Islet of Langerhans (tissue), 1 donor: ENCODE measurements around the gene MTUS2.

ENCODE experiments used
- FAIRE-seq: peaks from one replicate; lab custom pipeline; 2011; peaks lifted over from hg19 to GRCh38; lab: Jason Lieb, UNC

Gene MTUS2

DNA sequence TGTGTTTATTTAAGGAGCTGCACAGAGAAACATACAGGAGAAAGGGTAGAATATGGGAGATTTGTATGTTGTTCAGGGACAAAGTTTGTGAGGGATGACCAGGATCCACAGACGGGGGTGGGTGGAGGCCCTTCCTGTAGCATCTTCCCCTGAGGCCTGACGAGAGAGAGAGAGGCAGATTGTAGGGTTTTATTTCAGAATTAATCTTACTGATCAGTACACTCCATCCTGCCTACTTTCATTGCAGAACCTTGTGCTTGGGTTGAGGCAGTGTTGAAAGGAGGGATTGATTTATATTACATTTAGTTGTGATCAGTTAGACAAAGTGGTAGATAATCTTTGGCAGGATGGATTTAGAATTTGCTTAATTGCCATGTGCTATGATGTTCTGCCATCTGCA lies 39.6 kb downstream of the MTUS2 start:
- FAIRE-seq = no peak

DNA sequence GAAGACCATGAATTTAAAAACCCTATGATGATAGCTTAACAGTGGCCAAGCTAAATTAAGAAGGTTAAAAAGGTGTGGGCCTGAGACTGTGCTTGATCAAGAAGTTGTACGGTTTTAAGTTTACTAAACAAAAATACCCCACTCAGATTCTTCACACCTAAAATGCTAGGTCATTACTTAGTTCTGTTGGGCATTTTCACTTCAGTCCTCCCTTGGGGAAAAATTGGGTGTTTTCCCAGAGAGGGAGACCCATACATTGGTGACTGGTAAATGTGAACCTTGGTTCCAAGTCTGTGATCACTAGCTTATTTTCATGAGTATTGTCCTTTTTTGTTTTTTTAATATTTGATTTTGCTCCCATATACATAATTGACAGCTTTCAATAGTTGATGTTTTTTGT lies 44.4 kb downstream of the MTUS2 start:
- FAIRE-seq = no peak

DNA sequence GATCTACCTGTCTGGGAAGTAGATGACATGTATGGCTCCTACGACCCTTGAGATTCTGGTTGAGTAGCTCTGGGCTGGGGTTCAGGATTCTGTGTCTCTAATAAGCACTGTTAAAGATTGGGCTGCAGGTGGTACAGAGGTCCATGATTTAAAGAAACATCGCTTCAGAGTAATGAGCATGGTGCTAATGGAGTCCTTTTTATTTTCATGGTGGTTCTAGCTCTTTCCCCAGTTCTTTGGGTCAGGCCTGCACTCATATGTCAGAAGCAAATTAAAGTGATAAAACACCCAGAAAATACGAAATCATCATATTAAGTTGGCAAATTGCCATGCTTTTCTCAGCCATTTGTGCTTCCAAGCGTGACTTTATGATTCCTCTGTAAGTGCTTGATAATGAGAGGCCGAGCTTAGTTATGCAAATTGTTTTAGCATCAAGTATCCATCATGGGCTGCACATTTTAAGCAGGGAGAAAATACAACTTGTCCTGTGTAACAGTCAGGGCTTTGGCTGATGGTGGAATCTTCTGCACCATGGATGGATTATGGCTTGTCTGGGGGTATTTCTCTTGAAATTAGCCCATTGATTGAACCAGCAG lies 45.1 kb downstream of the MTUS2 start:
- peak; percentile 66 for FAIRE-seq

DNA sequence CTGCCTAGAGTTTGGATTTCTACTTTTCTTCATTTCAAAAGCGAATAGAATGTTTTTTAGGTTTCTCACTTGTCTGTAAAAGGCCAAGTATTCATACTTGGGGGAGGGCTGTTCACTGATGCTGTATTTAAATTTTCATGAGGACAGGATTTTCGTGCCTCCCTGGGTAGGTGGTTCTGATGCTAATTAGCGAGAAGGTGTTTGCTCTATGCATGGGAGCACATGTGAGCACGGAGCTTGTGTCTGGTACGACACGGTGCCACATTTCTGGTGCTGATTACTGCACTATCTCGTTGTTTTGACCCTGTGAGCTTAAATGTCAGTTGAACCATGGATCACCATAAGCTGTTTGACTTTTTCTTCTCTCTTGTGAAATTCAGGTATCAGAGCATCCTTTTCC lies 45.8 kb downstream of the MTUS2 start:
- no peak for FAIRE-seq

DNA sequence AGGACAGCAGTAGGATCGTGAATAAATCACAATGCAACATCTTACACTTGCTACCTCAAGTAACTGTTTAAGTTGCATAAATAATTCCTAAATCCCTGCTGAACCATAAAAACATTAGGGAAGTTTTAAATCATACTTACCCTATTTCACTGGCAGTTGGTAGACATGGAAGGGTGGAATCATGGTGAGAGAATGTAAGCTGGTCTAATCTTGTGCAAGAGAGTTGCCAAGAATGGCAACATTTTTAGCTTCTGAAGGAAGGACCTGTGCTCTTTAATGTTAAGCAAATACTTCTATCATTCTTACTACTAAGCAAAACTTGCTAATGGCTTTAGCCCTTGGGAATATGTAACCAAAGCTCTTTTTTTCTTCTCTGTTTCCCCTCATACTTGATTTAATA lies 46.8 kb downstream of the MTUS2 start:
- no peak for FAIRE-seq

DNA sequence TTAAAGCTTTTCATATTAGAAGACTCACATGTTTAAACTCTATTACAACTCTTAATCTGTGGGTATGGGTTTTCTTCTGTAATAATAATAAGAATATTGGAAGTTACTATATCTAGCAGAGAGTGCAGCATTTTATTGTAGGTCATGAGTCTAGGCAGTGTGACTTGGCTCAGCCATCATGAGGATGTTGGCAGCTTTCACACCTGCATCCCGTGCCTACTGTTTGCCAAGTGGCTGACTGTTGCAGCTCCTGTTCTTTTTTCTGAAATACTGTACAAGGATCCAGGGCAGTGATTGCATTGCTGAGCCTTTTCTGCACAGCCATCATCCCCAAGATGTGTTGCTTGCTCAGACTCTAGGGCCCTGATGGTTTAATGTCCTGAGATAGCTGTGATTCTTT lies 47.4 kb downstream of the MTUS2 start:
- FAIRE-seq = no peak

DNA sequence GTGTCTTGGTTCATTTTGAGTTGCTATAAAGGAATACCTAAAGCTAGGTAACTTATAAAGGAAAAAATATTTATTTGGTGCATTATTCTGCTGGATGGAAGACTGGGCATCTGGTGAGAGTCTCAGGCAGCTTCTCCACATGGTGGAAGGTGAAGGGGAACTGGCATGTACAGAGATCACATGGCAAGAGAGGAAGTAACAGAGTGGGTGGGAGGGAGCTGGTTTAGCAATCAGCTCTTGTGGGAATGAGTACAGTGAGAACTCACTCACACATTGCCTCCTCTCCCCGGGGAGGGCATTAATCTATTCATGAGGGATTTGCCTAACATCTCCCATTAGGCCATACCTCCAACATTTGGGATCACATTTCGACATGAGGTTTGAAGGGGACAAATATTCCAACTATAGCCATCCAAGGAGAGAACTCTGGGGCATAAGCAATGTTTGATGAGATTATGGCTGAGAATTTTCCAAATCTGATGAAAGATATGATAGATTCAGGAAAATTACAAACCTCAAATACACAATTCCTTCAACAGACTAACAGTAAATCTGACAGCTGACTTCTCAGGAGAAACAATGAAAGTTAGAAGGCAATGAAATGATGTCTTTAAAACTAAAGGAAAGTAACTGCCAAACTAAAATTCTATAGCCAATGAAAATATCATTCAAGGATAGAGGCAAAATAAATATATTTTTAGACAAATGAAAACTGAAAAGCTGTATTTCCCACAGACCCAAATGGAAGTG lies 52.5 kb downstream of the MTUS2 start:
- no peak for FAIRE-seq

DNA sequence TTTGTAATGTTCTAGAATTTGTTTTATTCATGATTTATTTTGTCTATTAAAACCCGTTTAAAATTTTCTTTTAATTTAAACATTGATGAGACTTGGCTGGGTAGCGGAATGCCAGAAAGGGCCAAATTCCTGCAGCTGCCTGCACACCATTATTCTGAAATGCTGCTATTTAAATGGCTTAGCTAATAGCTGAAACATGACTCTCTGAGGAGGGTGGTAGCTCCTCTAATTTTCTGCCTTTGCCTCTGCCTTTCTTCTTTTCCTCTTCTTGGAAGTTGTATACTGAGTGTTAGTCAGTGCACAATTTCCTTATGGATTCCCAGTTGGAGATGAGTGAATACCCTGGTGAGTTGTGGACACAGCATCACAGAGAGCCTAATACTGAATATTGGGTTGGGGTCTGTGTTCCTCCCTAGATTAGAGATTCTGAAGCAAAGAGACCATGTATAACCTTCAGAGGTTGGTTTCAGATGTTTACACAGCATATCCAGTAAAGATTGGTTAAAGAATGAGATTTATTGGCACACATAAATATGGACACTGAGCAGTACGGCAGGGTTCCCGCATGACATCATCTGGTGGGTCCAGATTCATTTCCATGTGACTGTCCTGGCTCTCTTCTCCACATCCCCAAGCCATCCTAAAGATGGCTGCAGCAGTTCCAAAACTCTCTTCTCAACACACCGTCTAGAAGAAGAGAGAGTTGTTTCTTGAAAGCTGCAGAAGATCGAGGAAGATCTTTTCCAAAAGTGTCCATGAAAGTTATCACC lies 55.9 kb downstream of the MTUS2 start:
- no peak for FAIRE-seq

DNA sequence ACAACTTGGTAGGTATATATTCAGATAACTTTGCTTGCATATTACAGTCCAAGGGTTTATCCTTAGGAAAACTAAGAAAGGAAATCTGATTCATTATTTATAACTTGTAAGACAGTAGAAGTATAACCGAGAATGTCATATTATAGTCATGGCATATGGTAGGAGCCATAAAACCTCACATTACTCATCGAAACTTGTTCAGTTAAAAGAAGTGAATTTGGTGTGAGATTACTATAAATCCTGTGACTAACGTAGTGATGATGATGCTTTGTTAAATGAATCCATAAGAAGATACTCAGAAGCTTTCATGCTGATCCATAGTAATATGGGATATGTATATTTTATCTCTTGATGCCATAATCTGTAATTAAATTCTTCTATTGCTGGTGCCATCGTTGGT lies 57.3 kb downstream of the MTUS2 start:
- FAIRE-seq = peak; percentile 36

DNA sequence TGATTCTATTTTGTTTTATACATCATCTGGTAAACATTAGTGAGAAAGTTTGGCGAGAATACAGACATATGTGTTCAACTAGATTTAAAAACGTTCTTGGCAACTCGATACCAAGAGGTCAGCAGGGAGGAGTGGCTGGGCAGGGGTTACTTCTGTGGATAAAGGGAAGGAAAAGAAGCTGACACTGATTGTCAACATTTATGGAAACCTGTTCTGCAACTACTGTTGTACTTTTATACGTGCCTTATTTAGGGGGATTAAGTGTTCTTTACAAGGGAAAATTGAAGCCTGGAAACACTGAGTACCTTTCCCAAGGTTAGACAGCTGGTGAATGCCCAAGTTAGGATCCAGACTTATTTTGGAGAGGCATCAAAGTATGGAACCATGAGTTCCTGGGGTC lies 65.0 kb downstream of the MTUS2 start:
- FAIRE-seq = no peak

DNA sequence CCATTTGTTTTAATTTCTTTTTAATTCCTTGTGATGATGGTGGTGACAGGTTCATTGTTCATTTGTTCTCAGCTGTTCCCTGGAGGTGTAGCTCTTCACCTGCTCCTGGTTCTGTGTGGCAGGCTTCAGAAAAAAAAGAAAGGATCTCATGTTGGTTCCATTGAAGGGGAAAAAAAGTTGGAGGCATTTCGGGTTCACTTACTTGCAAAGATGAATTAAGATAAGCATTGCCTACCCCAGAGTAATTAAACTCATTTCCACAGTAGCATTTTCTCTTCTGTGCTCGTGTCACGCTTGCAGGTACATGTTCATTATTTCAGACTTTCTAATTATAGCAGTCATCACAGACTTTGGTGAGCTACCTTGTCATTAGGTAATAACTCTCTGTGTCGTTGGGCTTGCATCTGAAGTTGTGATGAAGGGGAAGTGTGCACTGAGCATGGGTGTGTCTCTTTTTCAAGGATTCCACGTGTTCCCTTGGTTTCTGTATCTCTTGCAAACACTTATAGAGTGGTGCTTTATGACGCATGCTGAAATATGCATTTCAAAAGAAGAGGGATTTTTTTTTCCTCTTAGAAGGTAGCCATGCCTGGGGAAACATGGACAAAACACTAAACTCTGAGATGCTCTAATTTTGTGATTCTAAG lies 69.1 kb downstream of the MTUS2 start:
- FAIRE-seq = peak; percentile 5

DNA sequence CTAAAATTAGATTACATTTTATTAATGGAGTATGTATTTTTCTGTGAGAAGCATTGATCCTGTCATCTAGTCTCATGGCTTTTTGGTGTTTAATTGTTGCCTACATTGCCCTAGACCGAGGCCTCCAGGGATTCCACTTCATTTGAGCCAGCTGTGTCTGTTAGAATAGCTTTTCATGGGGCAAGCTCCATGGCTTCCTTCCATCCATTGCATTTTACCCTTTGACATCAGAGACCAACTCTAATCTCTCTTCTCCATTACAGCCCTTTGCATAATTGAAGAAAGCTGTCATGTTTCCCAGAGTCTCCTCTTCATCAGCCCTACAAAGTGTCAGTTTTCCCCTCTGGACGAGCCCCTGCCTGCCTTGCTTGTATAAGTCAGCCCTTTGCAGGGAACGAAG lies 70.6 kb downstream of the MTUS2 start:
- FAIRE-seq = no peak

DNA sequence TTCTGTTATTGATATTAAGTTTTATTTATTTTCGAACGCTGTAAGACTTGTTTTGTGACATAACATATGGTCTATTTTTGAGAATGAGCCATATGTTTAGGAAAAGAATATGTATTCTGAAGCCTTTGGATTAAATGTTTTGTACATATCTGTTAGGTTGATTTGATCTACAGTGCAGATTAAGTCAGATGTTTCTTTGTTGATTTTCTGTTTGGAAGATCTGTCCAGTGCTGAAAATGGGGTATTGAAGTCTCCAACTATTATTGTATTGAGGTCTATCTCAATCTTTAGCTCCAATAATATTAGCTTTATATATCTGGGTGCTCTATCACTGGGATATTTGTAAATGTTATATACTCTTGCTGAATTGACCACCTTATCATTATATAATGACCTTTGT lies 97.9 kb downstream of the MTUS2 start:
- no peak for FAIRE-seq

DNA sequence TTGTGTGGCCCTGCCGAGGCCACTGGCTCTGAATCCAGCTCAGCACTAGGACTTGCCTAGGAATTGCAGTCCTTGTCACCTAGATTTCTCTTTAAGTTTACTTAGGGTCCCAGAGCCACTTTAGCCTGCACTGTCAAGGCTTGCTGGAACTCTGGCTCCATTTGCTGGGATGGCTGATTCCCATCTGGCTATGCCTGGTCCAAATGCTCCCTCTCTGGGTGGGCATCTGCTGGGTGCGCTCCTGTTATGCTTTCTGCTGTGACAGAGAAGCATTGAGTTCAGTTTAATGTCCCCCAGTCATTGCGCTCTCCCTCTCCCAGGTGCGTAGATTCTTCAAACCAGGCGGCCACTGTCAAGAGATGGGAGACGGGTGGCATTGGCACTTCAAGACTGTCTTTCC lies 102.2 kb downstream of the MTUS2 start:
- FAIRE-seq = no peak

DNA sequence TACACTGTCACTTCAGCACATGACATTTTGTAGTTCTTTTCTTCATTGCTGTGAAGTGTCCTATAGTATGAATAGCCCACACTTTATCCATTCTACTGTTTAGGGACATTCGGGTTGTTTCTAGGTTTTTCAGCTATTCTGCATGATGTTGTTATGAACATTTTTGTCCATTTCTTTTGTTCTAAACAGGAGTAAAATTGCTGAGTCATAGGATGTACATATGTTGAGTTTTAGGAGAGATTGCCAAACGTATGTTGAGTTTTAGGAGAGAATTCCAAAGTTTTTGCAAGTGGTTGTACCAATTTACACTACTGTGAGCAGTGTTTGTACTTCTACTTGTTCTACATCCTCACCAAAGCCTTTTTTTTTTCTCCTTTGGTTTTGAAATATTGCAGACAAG lies 115.0 kb downstream of the MTUS2 start:
- FAIRE-seq = no peak

DNA sequence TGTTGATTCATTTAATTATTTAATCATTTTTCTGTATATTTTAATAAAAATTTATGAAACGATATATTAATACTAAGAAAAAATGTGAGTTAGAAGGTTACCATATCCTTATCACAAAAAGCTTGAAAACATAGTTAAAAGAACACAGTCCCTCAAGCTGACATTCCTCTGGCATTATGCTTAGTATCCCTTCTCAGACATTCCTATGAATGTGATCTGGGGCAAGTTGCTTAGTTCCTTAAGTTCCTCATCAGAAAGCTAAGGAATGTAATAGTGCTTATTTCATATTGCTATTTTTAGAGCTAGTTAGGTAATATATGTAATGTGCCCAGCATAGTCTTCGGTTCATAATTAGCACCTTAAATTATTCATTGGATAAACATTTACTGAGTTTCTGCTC lies 122.8 kb downstream of the MTUS2 start:
- peak; percentile 69 for FAIRE-seq

DNA sequence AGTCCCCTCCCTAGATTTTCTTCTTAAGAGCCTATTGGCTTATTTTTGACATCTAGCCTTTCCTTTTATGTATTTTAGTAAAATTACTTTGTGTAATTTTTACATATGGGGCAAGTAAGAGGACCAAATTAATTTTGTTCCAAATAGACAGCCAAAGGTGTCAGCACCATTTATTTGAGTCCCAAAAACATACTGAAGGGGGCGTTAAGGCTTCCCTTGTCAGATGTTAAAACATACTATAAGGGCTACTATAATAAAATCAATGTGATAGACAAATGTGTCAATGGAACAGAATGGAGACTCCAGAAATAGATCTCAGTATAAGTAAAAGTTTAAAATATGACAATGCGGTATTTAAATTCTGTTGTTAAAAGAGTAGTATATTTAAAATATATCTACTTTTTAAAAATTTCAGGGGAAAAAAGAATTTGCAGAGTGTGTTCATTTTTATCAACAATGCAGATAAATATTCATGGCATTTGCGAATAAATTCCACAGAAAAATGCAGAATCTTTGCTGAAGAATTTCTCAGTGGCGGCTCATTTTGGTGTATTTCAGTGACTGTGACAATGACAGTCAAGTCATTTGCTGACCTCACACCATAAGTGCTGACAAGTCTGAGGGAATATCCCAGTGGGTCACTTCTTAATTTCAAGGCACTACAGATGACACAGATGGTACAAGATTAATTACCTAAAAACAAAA lies 133.7 kb downstream of the MTUS2 start:
- FAIRE-seq = no peak

DNA sequence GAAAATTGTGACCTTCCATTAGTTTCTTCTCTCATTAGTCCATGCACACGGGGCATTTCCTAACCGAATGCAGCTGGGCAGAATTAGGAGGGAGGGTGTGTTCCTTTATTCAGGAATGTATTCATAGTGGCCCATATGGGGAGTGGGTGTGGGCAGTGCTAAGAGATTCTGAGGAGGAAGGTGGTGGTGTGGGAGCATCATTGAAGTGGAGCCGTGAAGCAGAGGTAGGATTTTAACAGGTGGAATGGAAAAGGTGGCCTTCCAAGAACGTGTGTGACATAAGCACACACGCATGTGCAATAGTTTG lies 134.2 kb downstream of the MTUS2 start:
- no peak for FAIRE-seq

DNA sequence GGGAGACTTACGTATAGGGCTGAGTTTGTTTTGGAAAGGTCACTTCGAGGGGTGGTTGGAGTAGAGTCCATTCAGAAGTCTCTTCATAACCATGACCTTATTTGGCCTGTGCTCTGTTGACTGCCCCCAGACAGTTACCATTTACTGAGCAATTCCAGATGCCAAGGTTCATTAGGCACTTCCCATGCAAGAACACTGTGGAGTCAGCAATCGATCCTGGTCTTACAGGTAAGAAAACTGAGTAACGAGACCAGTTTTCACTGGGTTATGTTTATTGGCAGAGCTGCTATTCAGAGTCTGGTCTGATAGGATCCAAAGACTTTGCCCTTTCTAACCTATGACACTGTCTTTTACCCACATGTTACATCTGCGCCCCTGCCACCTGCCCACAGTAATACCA lies 134.7 kb downstream of the MTUS2 start:
- peak; percentile 98 for FAIRE-seq

DNA sequence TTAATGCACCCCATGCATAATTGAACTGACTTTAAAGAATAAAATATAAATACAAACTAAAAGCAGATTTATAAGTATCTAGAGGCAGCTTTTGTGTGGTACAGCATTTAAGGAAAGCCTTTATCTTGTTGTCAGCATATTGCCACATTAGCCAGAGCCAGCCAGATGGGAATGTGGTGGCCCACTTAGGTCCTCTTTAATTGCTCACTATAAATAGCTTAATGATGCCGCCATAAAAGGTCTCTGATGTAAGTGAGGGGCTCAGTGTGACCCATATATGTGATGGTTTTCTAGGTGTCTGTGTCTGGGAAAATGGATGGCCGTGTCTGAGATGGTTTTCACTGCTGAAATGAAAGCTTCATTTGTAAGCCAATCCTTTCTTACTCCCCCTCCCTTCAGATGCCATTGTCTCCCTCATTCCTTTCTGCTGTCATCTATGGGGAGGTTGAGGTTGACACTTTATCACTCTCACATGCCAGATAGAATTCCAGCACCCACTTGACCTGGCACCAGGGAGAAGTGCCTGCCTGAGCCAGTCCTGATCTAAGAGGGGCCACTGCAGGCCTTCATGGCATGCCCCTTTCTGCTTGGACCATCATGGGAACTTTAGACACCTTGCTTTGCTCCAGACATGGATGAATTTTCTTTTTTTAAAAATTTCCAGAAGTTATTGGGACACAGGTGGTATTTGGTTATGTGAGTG lies 135.3 kb downstream of the MTUS2 start:
- peak; percentile 95 for FAIRE-seq

DNA sequence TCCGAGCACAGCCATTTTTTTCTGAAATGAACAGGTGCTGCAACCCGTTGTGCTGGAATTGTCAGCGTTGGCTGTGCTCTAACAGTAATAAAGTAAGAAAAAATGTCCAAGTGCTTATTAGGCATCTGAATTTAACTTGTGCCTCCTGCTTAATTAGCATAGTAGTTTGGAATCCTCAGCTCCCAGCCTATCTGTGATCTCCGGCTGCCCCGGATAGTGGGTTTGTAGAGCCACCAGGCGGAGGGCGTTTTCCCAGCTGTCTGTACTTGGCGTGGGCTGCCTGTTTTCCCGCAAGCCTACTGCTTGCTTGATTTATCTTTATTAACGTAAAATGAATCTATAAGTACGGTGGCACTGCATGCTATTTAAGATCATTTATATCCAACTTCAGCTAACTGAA lies 137.9 kb downstream of the MTUS2 start:
- FAIRE-seq = no peak

DNA sequence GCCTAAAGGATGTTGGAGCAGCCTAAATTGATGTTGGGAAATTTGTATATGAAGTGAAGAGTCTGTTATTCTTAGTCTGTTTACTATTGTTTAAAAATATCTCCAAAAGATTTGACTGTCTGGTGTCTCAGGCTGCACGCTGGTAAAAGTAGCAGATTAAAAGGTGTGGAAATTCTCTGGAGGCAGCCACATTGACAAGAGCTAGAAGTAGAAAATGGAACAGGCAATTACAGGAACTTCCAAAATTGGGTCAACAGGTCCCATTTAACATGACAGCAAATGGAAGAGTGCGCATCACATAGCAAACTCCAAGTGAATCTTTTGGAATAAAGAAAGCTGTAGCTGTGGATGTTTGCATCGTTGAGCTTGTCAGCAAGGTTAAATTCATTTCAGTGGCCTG lies 138.3 kb downstream of the MTUS2 start:
- no peak for FAIRE-seq
